Neural progenitor cell (in vitro differentiated cells): Measurements from ENCODE around the gene CSNK1G1. TPM values are rescaled to one million over a fixed set of nuclear protein-coding genes. Genes with fewer than 3 reads are reported as not detected.
"Not testable (repeated sequence)": the region's sequence is repeated elsewhere in the genome, so short reads cannot be mapped to it uniquely, and the experiment has no call there.

Experiments used
- DNase-seq: peaks from one replicate; pipeline ENCODE4 v3.0.0-alpha.2; 2016; ENCODE audit warnings: low spot score
- H2AFZ ChIP-seq: fragments of 200-600 bp; sonication (generic); replicated peaks from 2 replicates; pipeline ENCODE4 v1.6.1; 2016; ENCODE audit warnings: antibody characterized with exemption
- H3F3A ChIP-seq: fragments of 200-600 bp; sonication (generic); 2 replicates; pipeline ENCODE4 v1.6.1; 2016; ENCODE audit warnings: antibody characterized with exemption, low read depth
- H3K27ac ChIP-seq: fragments of 200-600 bp; sonication (generic); 2 replicates; pipeline ENCODE4 v1.5.1; 2016; ENCODE audit warnings: mild to moderate bottlenecking
- H3K27me3 ChIP-seq: fragments of 200-600 bp; sonication (generic); 2 replicates; pipeline ENCODE4 v1.6.1; 2016; ENCODE audit warnings: mild to moderate bottlenecking, moderate library complexity
- H3K36me3 ChIP-seq: fragments of 200-600 bp; sonication (generic); 2 replicates; pipeline ENCODE4 v1.5.1; 2016
- H3K4me1 ChIP-seq: fragments of 200-600 bp; sonication (generic); 2 replicates; pipeline ENCODE4 v1.6.1; 2016; ENCODE audit warnings: mixed run types
- H3K4me2 ChIP-seq: fragments of 200-600 bp; sonication (generic); 2 replicates; pipeline ENCODE4 v1.6.1; 2016
- H3K4me3 ChIP-seq: fragments of 200-600 bp; sonication (generic); 2 replicates; pipeline ENCODE4 v1.5.1; 2016
- H3K79me2 ChIP-seq: fragments of 200-600 bp; sonication (generic); 2 replicates; pipeline ENCODE4 v1.6.1; 2016; ENCODE audit warnings: low read depth
- H3K9ac ChIP-seq: fragments of 200-600 bp; sonication (generic); 2 replicates; pipeline ENCODE4 v1.6.1; 2016
- H3K9me3 ChIP-seq: fragments of 200-600 bp; sonication (generic); 2 replicates; pipeline ENCODE4 v1.5.1; 2016; ENCODE audit warnings: low read depth
- H4K20me1 ChIP-seq: fragments of 200-600 bp; sonication (generic); 2 replicates; pipeline ENCODE4 v1.6.1; 2016; ENCODE audit warnings: low read depth
- H3K27ac Mint-ChIP-seq: 3 replicates; pipeline ENCODE4 v1.8.0; 2021; ENCODE audit warnings: mixed read lengths
- H3K27me3 Mint-ChIP-seq: 2 replicates; pipeline ENCODE4 v1.8.0; 2022; ENCODE audit warnings: low read depth, mild to moderate bottlenecking, inconsistent platforms, moderate library complexity, mixed read lengths; ENCODE audit not compliant: insufficient read depth
- H3K36me3 Mint-ChIP-seq: 3 replicates; pipeline ENCODE4 v1.8.0; 2021; ENCODE audit warnings: mixed read lengths
- H3K4me1 Mint-ChIP-seq: 3 replicates; pipeline ENCODE4 v1.8.0; 2021; ENCODE audit warnings: mixed read lengths
- H3K4me3 Mint-ChIP-seq: 3 replicates; pipeline ENCODE4 v1.8.0; 2021; ENCODE audit warnings: mild to moderate bottlenecking, moderate library complexity, mixed read lengths
- H3K9me3 Mint-ChIP-seq: 3 replicates; pipeline ENCODE4 v1.8.0; 2020; ENCODE audit warnings: mixed read lengths
- EZH2 ChIP-seq: fragments of 200-600 bp; sonication (generic); IDR thresholded peaks from 2 replicates; pipeline ENCODE4 v1.6.1; 2017; ENCODE audit warnings: antibody characterized with exemption, mild to moderate bottlenecking, moderate library complexity
- EZH2phosphoT487 ChIP-seq: fragments of 200-600 bp; sonication (generic); IDR thresholded peaks from 2 replicates; pipeline ENCODE4 v1.6.1; 2017; ENCODE audit warnings: antibody characterized with exemption
- total RNA-seq: library from RNA; depleted of rRNA; stranded (reverse); fragments of >200 nt; gene quantifications from 2 replicates; pipeline ENCODE4 v1.2.3, GENCODE V29; 2015; ENCODE audit warnings: low replicate concordance
- TF ChIP-seq, protein P1 (sequence below): fragments of 200-600 bp; sonication (generic); IDR thresholded peaks from 2 replicates; pipeline ENCODE4 v1.5.1; 2017; ENCODE audit warnings: antibody characterized with exemption, mild to moderate bottlenecking

Gene CSNK1G1
- total RNA-seq, 1 donor from 2014 or later = 23.0 TPM

DNA sequence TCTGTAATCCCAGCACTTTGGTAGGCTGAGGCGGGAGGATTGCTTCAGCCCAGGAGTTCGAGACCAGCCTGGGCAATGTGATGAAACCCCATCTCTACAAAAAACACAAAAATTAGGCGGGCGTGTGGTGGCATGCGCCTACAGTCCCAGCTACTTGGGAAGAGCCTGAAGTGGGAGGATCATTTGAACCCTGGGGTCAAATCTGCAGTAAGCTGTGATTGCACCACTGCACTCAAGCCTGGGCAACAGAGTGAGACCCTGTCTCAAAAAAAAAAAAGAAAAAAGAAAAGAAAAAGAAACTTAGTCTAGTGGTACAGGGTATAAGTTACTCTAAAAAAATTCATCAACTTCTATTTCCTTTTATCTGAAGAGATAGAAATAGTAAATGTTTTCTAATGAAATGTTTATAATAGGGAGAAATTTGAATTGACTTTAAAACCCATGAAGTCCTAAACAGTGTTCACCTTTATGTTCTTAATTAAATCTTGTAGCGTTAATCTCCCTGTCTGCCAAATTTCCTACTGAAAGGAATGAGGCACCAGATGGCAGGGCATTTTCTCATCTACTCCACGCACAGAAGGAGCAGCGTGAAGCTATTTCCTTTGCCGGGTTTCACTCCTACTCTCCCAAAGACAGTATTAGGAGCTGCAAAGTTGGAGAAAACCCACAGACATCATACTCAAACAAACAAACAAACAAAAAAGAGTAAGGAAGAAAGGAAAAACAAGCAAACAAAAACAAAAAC lies 23.4 kb upstream of the CSNK1G1 start:
- H3K4me1 Mint-ChIP-seq = peaks cover 31% of the 10 kb centered on the region
- peaks cover 2% of the 10 kb centered on the region for H3K27me3 Mint-ChIP-seq
- Histone ChIP-seq H3K4me3 (peak overlapping the region; percentile 69), H3K4me2 (peak overlapping the region; percentile 89), H3K36me3 (peaks cover 11% of the 10 kb centered on the region), H3K27ac (no peak overlapping the region), H3F3A (peaks cover 24% of the 10 kb centered on the region), H2AFZ (no peak overlapping the region), H3K79me2 (peaks cover 66% of the 10 kb centered on the region), H3K27me3 (no peaks in the 10 kb centered on the region), H3K9me3 (no peaks in the 10 kb centered on the region), H3K9ac (no peak overlapping the region), H4K20me1 (peaks cover 3% of the 10 kb centered on the region), H3K4me1 (peaks cover 14% of the 10 kb centered on the region)
- H3K27ac Mint-ChIP-seq = no peak overlapping the region
- no peak for TF ChIP-seq EZH2
- TF ChIP-seq, protein P1, sequence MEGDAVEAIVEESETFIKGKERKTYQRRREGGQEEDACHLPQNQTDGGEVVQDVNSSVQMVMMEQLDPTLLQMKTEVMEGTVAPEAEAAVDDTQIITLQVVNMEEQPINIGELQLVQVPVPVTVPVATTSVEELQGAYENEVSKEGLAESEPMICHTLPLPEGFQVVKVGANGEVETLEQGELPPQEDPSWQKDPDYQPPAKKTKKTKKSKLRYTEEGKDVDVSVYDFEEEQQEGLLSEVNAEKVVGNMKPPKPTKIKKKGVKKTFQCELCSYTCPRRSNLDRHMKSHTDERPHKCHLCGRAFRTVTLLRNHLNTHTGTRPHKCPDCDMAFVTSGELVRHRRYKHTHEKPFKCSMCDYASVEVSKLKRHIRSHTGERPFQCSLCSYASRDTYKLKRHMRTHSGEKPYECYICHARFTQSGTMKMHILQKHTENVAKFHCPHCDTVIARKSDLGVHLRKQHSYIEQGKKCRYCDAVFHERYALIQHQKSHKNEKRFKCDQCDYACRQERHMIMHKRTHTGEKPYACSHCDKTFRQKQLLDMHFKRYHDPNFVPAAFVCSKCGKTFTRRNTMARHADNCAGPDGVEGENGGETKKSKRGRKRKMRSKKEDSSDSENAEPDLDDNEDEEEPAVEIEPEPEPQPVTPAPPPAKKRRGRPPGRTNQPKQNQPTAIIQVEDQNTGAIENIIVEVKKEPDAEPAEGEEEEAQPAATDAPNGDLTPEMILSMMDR = no peak
- TF ChIP-seq EZH2phosphoT487 = no peak
- peaks cover 8% of the 10 kb centered on the region for H3K36me3 Mint-ChIP-seq
- DNase-seq = no peak
- H3K9me3 Mint-ChIP-seq = no peaks in the 10 kb centered on the region
- H3K4me3 Mint-ChIP-seq = peak overlapping the region; percentile 97

- Histone ChIP-seq H3K9ac (no peak overlapping the region), H3K36me3 (peaks cover 11% of the 10 kb centered on the region), H3K79me2 (peaks cover 68% of the 10 kb centered on the region), H2AFZ (no peak overlapping the region), H3K4me1 (no peaks in the 10 kb centered on the region), H3K27me3 (no peaks in the 10 kb centered on the region), H3K9me3 (no peaks in the 10 kb centered on the region), H3F3A (peaks cover 22% of the 10 kb centered on the region), H3K27ac (no peak overlapping the region), H3K4me3 (no peak overlapping the region), H3K4me2 (no peak overlapping the region), H4K20me1 (no peaks in the 10 kb centered on the region)
- no peak for DNase-seq
- Mint-ChIP-seq H3K36me3 (peaks cover 19% of the 10 kb centered on the region), H3K27ac (no peak overlapping the region), H3K27me3 (peaks cover 2% of the 10 kb centered on the region), H3K4me1 (no peaks in the 10 kb centered on the region), H3K4me3 (no peak overlapping the region), H3K9me3 (no peaks in the 10 kb centered on the region)
- TF ChIP-seq EZH2 = no peak
- TF ChIP-seq EZH2phosphoT487 = no peak
- TF ChIP-seq, protein P1 = no peak
Measured at GRCh38 chr15:64373360-64373759, 17.4 kb upstream of the CSNK1G1 start.

GRCh38 chr15:64371383-64371782 lies 15.4 kb upstream of the CSNK1G1 start:
- not testable (repeated sequence) for H3K27ac Mint-ChIP-seq, H3K27me3 ChIP-seq, DNase-seq, H3K4me3 ChIP-seq, H3K9me3 ChIP-seq, H3K9ac ChIP-seq, H3K4me3 Mint-ChIP-seq, H2AFZ ChIP-seq, H3K27ac ChIP-seq, H3K4me2 ChIP-seq, H3K4me1 Mint-ChIP-seq, H3K4me1 ChIP-seq, H3K36me3 ChIP-seq, H3K27me3 Mint-ChIP-seq, H3K9me3 Mint-ChIP-seq, H4K20me1 ChIP-seq
- Histone ChIP-seq H3F3A (peaks cover 15% of the 10 kb centered on the region), H3K79me2 (peaks cover 50% of the 10 kb centered on the region)
- peaks cover 17% of the 10 kb centered on the region for H3K36me3 Mint-ChIP-seq

- H3K4me1 ChIP-seq = no peaks in the 10 kb centered on the region
- no peak overlapping the region for H3K9ac ChIP-seq
- peaks cover 9% of the 10 kb centered on the region for H3K36me3 ChIP-seq
- no peak overlapping the region for H3K4me3 ChIP-seq
- peaks cover 29% of the 10 kb centered on the region for H3K79me2 ChIP-seq
- Mint-ChIP-seq H3K4me1 (no peaks in the 10 kb centered on the region), H3K27me3 (peaks cover 2% of the 10 kb centered on the region), H3K9me3 (no peaks in the 10 kb centered on the region), H3K27ac (no peak overlapping the region), H3K4me3 (no peak overlapping the region), H3K36me3 (peaks cover 15% of the 10 kb centered on the region)
- no peaks in the 10 kb centered on the region for H4K20me1 ChIP-seq
- TF ChIP-seq, protein P1 = no peak
- TF ChIP-seq EZH2phosphoT487 (no peak), EZH2 (no peak)
- H2AFZ ChIP-seq = no peak overlapping the region
- no peak overlapping the region for H3K4me2 ChIP-seq
- H3K27ac ChIP-seq = no peak overlapping the region
- peaks cover 10% of the 10 kb centered on the region for H3F3A ChIP-seq
- no peaks in the 10 kb centered on the region for H3K27me3 ChIP-seq
- no peaks in the 10 kb centered on the region for H3K9me3 ChIP-seq
- no peak for DNase-seq
Measured at GRCh38 chr15:64369078-64369607, 13.2 kb upstream of the CSNK1G1 start.
